ENCODE measurements around the gene PRKCE. TPM values are rescaled to one million over a fixed set of nuclear protein-coding genes. Genes with fewer than 3 reads are reported as not detected.

PRKCE gene
- total RNA-seq, 2 experiments from 2014 or later = 24.9 to 26.2 TPM

DNA sequence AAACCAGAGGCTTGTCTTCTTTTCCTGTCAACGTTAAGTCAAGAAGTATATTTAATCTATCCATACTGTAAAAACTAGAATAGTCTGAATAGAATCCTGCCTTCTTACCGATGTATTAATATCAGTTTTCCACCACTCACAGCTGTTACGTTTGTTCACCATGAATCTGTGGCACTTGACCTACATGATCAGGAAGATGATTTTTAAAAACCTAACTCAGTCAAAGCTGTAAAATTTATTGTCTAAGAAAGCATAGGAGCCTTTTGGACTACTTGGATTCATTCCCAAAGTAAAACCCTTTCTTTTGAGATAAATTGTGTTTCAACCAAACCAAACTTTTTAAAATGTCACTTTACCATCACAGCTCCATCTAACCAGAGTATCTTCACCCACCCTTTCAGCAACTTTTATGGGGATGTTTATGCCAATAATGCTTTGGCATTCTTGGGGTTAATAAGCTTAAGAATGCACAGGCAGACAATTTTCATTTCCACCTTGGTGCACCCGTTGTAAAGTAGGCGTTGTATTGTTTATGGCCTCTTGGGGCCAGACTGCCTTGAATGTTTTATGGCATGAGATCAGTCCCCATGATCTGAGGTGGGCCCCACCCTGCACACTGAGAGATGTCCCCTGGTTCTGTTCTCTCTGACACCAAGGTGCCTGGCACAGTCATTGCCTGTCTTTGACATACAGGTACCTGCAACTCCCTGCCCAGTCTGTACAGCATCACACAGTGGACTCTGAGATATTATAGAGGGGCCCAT is 469.5 kb downstream of the PRKCE start:
- no peak for TF ChIP-seq CTCF (IDR thresholded peaks at IDR 0.05)
- ChIA-PET CTCF (no interaction called here), POLR2A (no interaction called here)
- Histone ChIP-seq H3K4me1 (ENCODE audit: insufficient read depth, low read length) (no peaks in the 10 kb centered on the region), H3K4me3 (ENCODE audit: low read length) (no peak overlapping the region), H3K27ac (ENCODE audit: low read depth in 1 of 2, low read length in 2 of 2) (no peak overlapping the region), H3K36me3 (ENCODE audit: insufficient read depth, low read length) (no peaks in the 10 kb centered on the region), H3K27me3 (ENCODE audit: control insufficient read depth in 1 of 2, insufficient read depth in 2 of 2, low read length in 2 of 2) (no peaks in the 10 kb centered on the region), H3K9me3 (ENCODE audit: control insufficient read depth in 1 of 2, insufficient read depth in 1 of 2, low read length in 2 of 2) (no peaks in the 10 kb centered on the region)
- Mint-ChIP-seq H3K27ac (no peak overlapping the region), H3K27me3 (no peaks in the 10 kb centered on the region), H3K36me3 (ENCODE audit: low read depth) (no peaks in the 10 kb centered on the region), H3K4me1 (ENCODE audit: low read depth) (peaks cover 12% of the 10 kb centered on the region), H3K4me3 (no peak overlapping the region), H3K9me3 (no peaks in the 10 kb centered on the region)
- DNase-seq (no peak), ATAC-seq (ENCODE audit: poor library complexity) (no peak)
- intact Hi-C loops (cut with DNase I, micrococcal nuclease) = no loop called here

DNA sequence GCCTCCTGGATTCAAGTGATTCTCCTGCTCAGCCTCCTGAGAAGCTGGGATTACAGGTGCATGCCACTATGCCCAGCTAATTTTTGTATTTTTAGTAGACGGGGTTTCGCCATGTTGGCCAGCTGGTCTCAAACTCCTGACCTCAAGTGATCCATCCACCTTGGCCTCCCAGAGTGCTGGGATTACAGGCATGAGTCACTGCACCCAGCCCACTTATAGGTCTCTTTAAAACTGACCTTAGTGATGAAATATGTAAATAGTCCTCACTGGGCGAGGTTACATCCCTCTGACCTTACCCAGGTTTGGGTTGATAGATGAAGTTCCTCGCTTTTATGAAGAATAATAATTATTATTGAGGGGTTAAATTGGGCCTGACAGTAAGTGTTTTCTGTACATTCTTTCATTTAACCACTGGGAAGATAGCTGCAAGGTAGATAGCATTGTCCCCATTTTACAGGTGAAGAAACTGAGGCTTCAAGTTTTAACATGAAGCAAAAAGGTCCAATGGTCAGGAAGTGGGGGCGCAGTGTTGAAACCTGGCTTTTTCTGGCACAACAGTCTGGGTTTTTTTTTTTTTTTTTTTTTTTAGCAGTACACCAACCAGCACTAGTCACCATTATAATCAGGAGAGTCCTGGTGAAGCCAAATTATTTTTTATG is 471.0 kb downstream of the PRKCE start:
- TF ChIP-seq CTCF (IDR thresholded peaks at IDR 0.05) = no peak
- no peaks in the 10 kb centered on the region for H3K27me3 ChIP-seq (ENCODE audit: control insufficient read depth in 1 of 2, insufficient read depth in 2 of 2, low read length in 2 of 2)
- Mint-ChIP-seq H3K9me3 (no peaks in the 10 kb centered on the region), H3K36me3 (ENCODE audit: low read depth) (no peaks in the 10 kb centered on the region), H3K27ac (no peak overlapping the region), H3K4me1 (ENCODE audit: low read depth) (peaks cover 12% of the 10 kb centered on the region), H3K27me3 (no peaks in the 10 kb centered on the region), H3K4me3 (no peak overlapping the region)
- intact Hi-C loops (cut with DNase I, micrococcal nuclease) = no loop called here
- no peaks in the 10 kb centered on the region for H3K36me3 ChIP-seq (ENCODE audit: insufficient read depth, low read length)
- ATAC-seq (ENCODE audit: poor library complexity) (no peak), DNase-seq (no peak)
- H3K27ac ChIP-seq (ENCODE audit: low read depth in 1 of 2, low read length in 2 of 2) = no peak overlapping the region
- no peaks in the 10 kb centered on the region for H3K4me1 ChIP-seq (ENCODE audit: insufficient read depth, low read length)
- ChIA-PET CTCF (interaction anchor here (0.6 to 0.7 kb wide), 2 partner anchors 22 to 195 kb away, joined by 3 to 4 read pairs; no protein-coding TSS in a partner anchor), POLR2A (no interaction called here)
- H3K9me3 ChIP-seq (ENCODE audit: control insufficient read depth in 1 of 2, insufficient read depth in 1 of 2, low read length in 2 of 2) = no peaks in the 10 kb centered on the region
- H3K4me3 ChIP-seq (ENCODE audit: low read length) = no peak overlapping the region

DNA sequence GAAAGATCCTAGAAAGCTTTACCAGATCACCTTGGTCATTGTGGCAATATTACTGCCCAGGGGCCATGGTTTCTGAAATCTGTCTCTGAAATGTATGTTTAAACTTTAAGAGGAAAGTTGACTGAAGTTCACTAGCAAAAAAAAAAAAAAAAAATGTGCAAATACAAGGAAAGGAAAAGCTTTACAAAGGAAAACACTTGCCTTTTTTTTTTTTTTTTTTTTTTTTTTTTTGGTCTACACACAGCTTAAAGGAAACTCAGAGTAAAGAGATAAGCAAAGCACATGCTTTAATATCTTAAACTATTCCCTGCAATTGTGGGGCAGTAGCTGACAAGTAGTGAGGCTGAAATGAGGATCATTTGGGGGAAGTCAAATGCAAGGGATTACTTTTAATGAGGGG is 471.5 kb downstream of the PRKCE start:
- Mint-ChIP-seq H3K9me3 (no peaks in the 10 kb centered on the region), H3K27me3 (no peaks in the 10 kb centered on the region), H3K4me1 (ENCODE audit: low read depth) (peaks cover 12% of the 10 kb centered on the region), H3K27ac (no peak overlapping the region), H3K4me3 (no peak overlapping the region), H3K36me3 (ENCODE audit: low read depth) (no peaks in the 10 kb centered on the region)
- no peak for DNase-seq
- Histone ChIP-seq H3K4me3 (ENCODE audit: low read length) (no peak overlapping the region), H3K27ac (ENCODE audit: low read depth in 1 of 2, low read length in 2 of 2) (no peak overlapping the region), H3K27me3 (ENCODE audit: control insufficient read depth in 1 of 2, insufficient read depth in 2 of 2, low read length in 2 of 2) (no peaks in the 10 kb centered on the region), H3K36me3 (ENCODE audit: insufficient read depth, low read length) (no peaks in the 10 kb centered on the region), H3K9me3 (ENCODE audit: control insufficient read depth in 1 of 2, insufficient read depth in 1 of 2, low read length in 2 of 2) (no peaks in the 10 kb centered on the region), H3K4me1 (ENCODE audit: insufficient read depth, low read length) (no peaks in the 10 kb centered on the region)
- ChIA-PET POLR2A (no interaction called here), CTCF (interaction anchor here (0.6 to 0.7 kb wide), 2 partner anchors 23 to 194 kb away, joined by 3 to 4 read pairs; no protein-coding TSS in a partner anchor)
- intact Hi-C loops (cut with DNase I, micrococcal nuclease) = no loop called here
- TF ChIP-seq CTCF (IDR thresholded peaks at IDR 0.05) = no peak
- ATAC-seq (ENCODE audit: poor library complexity) = no peak
